Measurements from ENCODE around the gene CDK2AP2.
"Not testable (repeated sequence)": the region's sequence is repeated elsewhere in the genome, so short reads cannot be mapped to it uniquely, and the experiment has no call there.

CDK2AP2 gene

GRCh38 chr11:67507864-67508485 is at the start of gene CDK2AP2:
Gene CDK2AP2, minus strand, starts transcription at chr11:67508162. Its CDS starts 80 bp downstream, at chr11:67508082.
- DNase-seq: peak; percentile 99

- DNase-seq: no peak
Observed at GRCh38 chr11:67556244-67556643, 48.3 kb upstream of the CDK2AP2 start.

- not testable (repeated sequence) for DNase-seq
Observed at GRCh38 chr11:67551697-67552096, 43.7 kb upstream of the CDK2AP2 start.

- no peak for DNase-seq
Observed at GRCh38 chr11:67551127-67551526, 43.2 kb upstream of the CDK2AP2 start.

GRCh38 chr11:67548555-67549110 is 40.7 kb upstream of the CDK2AP2 start:
- no peak for DNase-seq

GRCh38 chr11:67548112-67548511 is 40.1 kb upstream of the CDK2AP2 start:
- not testable (repeated sequence) for DNase-seq

- no peak for DNase-seq
Observed at GRCh38 chr11:67545280-67545679, 37.3 kb upstream of the CDK2AP2 start.

GRCh38 chr11:67544616-67545242 is 36.8 kb upstream of the CDK2AP2 start:
- no peak for DNase-seq

GRCh38 chr11:67543585-67543984 is 35.6 kb upstream of the CDK2AP2 start:
- no peak for DNase-seq

- DNase-seq: no peak
Observed at GRCh38 chr11:67542971-67543370, 35.0 kb upstream of the CDK2AP2 start.

- no peak for DNase-seq
Observed at GRCh38 chr11:67542169-67542568, 34.2 kb upstream of the CDK2AP2 start.

- DNase-seq: no peak
Observed at GRCh38 chr11:67541198-67541597, 33.2 kb upstream of the CDK2AP2 start.

- DNase-seq: no peak
Observed at GRCh38 chr11:67539550-67539949, 31.6 kb upstream of the CDK2AP2 start.

GRCh38 chr11:67538823-67539505 is 31.0 kb upstream of the CDK2AP2 start:
- DNase-seq: no peak

GRCh38 chr11:67538306-67538705 is 30.3 kb upstream of the CDK2AP2 start:
- DNase-seq: no peak

- DNase-seq: no peak
Observed at GRCh38 chr11:67535561-67535960, 27.6 kb upstream of the CDK2AP2 start.

GRCh38 chr11:67534070-67534679 is 26.2 kb upstream of the CDK2AP2 start:
- no peak for DNase-seq

GRCh38 chr11:67532889-67533288 is 24.9 kb upstream of the CDK2AP2 start:
- no peak for DNase-seq

- no peak for DNase-seq
Observed at GRCh38 chr11:67530282-67530592, 22.3 kb upstream of the CDK2AP2 start.

GRCh38 chr11:67528376-67528775 is 20.4 kb upstream of the CDK2AP2 start:
- no peak for DNase-seq

- DNase-seq: no peak
Observed at GRCh38 chr11:67525275-67525976, 17.5 kb upstream of the CDK2AP2 start.

GRCh38 chr11:67524480-67524808 is 16.5 kb upstream of the CDK2AP2 start:
- no peak for DNase-seq
